ENCODE data around the gene TOR4A. TPM values are rescaled to one million over a fixed set of nuclear protein-coding genes. Genes with fewer than 3 reads are reported as not detected.
"Not testable (repeated sequence)": the region's sequence is repeated elsewhere in the genome, so short reads cannot be mapped to it uniquely, and the experiment has no call there.

The TOR4A gene
- total RNA-seq, 2 donors from 2014 or later: 2.1 to 4.0 TPM

DNA sequence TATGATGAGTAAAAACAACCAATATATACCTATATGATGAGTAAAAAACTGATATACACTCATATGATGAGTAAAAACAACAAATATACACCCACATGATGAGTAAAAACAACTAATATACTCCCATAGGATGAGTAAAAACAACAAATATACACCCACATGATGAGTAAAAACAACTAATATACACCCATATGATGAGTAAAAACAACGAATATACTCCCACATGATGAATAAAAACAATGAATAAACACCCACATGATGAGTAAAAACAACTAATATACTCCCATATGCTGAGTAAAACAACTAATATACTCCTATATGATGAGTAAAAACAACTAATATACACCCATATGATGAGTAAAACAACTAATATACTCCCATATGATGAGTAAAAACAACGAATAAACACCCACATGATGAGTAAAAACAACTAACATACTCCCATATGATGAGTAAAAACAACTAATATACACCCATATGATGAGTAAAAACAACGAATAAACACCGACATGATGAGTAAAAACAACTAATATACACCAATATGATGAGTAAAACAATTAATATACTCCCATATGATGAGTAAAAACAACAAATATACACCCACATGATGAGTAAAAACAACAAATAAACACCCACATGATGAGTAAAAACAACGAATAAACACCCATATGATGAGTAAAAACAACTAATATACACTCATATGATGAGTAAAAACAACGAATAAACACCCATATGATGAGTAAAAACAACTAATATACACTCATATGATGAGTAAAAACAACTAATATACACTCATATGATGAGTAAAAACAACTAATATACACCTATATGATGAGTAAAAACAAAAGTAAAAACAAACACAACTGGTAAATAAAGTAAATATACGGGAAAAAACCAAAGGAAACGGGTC lies 50.4 kb downstream of the TOR4A start:
- H3K27me3 Mint-ChIP-seq: peaks cover 14% of the 10 kb centered on the region
- H3K27ac Mint-ChIP-seq; H3K9me3 ChIP-seq (ENCODE audit: control insufficient read depth, low read length, poor library complexity, severe bottlenecking); H3K4me3 Mint-ChIP-seq; DNase-seq; H3K4me1 Mint-ChIP-seq; H3K36me3 Mint-ChIP-seq (ENCODE audit: low read depth); ATAC-seq: not testable (repeated sequence)

GRCh38 chr9:137329590-137329989 lies 52.1 kb downstream of the TOR4A start:
- not testable (repeated sequence) for ATAC-seq; H3K9me3 ChIP-seq (ENCODE audit: control insufficient read depth, low read length, poor library complexity, severe bottlenecking); H3K27ac Mint-ChIP-seq; H3K4me3 Mint-ChIP-seq; DNase-seq; H3K4me1 Mint-ChIP-seq; H3K36me3 Mint-ChIP-seq (ENCODE audit: low read depth)
- H3K27me3 Mint-ChIP-seq: peaks cover 14% of the 10 kb centered on the region

DNA sequence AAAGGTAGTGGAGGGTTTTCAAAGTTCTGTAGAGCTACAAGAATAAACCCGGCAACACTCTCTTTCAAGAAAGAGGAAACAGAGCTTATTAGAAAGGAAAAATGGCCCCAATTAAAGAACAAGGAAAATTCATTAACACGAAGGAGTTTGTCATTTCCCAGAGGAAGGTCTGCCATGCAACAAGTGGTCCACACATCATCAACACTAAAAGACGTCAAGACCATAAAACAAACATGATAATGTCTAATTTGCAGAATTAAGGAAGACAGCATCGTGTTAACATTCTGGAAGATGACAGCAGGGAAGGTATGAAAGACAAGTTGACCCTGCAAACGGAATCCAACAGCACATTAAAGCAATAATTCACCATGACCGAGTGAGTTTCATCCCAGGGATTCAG lies 53.2 kb downstream of the TOR4A start:
- H3K4me1 Mint-ChIP-seq: peaks cover 4% of the 10 kb centered on the region
- H3K9me3 ChIP-seq (ENCODE audit: control insufficient read depth, low read length, poor library complexity, severe bottlenecking): peaks cover 7% of the 10 kb centered on the region
- H3K4me3 Mint-ChIP-seq: no peak overlapping the region
- no peak for DNase-seq
- peaks cover 3% of the 10 kb centered on the region for H3K36me3 Mint-ChIP-seq (ENCODE audit: low read depth)
- no peak overlapping the region for H3K27ac Mint-ChIP-seq
- ATAC-seq: no peak
- H3K27me3 Mint-ChIP-seq: peaks cover 13% of the 10 kb centered on the region

- Mint-ChIP-seq H3K4me3 (no peak overlapping the region), H3K36me3 (ENCODE audit: low read depth) (peaks cover 3% of the 10 kb centered on the region), H3K27ac (no peak overlapping the region), H3K4me1 (no peaks in the 10 kb centered on the region), H3K27me3 (peaks cover 2% of the 10 kb centered on the region)
- ATAC-seq: no peak
- peaks cover 7% of the 10 kb centered on the region for H3K9me3 ChIP-seq (ENCODE audit: control insufficient read depth, low read length, poor library complexity, severe bottlenecking)
- no peak for DNase-seq
These were observed 54.4 kb downstream of the TOR4A start for GRCh38 chr9:137331929-137332328.

Other genes starting within 250 kb of the TOR4A start
- 100 to 1,000 TPM; 120 to 131 TPM for gene ABCA2, start 249.5 kb upstream of the TOR4A start, total RNA-seq
- 10 to 100 TPM in 1 of 2 donors, 1 to 10 TPM in 1; 7.7 to 10.6 TPM for gene FUT7, start 245.6 kb upstream of the TOR4A start, total RNA-seq
- 100 to 1,000 TPM; 139 to 202 TPM for gene NPDC1, start 231.5 kb upstream of the TOR4A start, total RNA-seq
- under 1 TPM in 1 of 2 donors, not detected in 1; 0.20 TPM for gene ENTPD2, start 223.7 kb upstream of the TOR4A start, total RNA-seq
- under 1 TPM; 0.27 to 0.39 TPM for gene SAPCD2, start 207.2 kb upstream of the TOR4A start, total RNA-seq
- 10 to 100 TPM in 1 of 2 donors, 1 to 10 TPM in 1; 9.3 to 10.2 TPM for gene UAP1L1, start 200.2 kb upstream of the TOR4A start, total RNA-seq
- gene MAN1B1, start 190.7 kb upstream of the TOR4A start, total RNA-seq: 10 to 100 TPM; 62.0 to 62.3 TPM
- 100 to 1,000 TPM; 270 to 311 TPM for gene DPP7, start 163.0 kb upstream of the TOR4A start, total RNA-seq
- not detected for gene GRIN1, start 138.6 kb upstream of the TOR4A start, total RNA-seq
- gene LRRC26, start 107.7 kb upstream of the TOR4A start, total RNA-seq: not detected
- gene TMEM210, start 105.7 kb upstream of the TOR4A start, total RNA-seq: not detected
- gene ANAPC2, start 89.2 kb upstream of the TOR4A start, total RNA-seq: 100 to 1,000 TPM; 114 to 116 TPM
- 10 to 100 TPM; 39.4 to 48.3 TPM for gene SSNA1, start 89.0 kb upstream of the TOR4A start, total RNA-seq
- gene TPRN, start 77.0 kb upstream of the TOR4A start, total RNA-seq: 1 to 10 TPM; 5.7 to 6.3 TPM
- 10 to 100 TPM; 21.3 to 21.4 TPM for gene TMEM203, start 72.1 kb upstream of the TOR4A start, total RNA-seq
- gene NDOR1, start 72.0 kb upstream of the TOR4A start, total RNA-seq: 10 to 100 TPM; 24.0 to 30.7 TPM
- gene RNF208, start 55.5 kb upstream of the TOR4A start, total RNA-seq: 1 to 10 TPM; 1.2 to 5.3 TPM
- gene CYSRT1, start 52.6 kb upstream of the TOR4A start, total RNA-seq: under 1 TPM in 1 of 2 donors, not detected in 1; 0.52 TPM
- gene RNF224, start 50.2 kb upstream of the TOR4A start, total RNA-seq: not detected
- not detected for gene SLC34A3, start 46.8 kb upstream of the TOR4A start, total RNA-seq
- 10 to 100 TPM; 81.0 to 90.5 TPM for gene TUBB4B, start 36.4 kb upstream of the TOR4A start, total RNA-seq
- under 1 TPM in 1 of 2 donors, not detected in 1; 0.62 TPM for gene STPG3, start 26.4 kb upstream of the TOR4A start, total RNA-seq
- gene NELFB, start 22.4 kb upstream of the TOR4A start, total RNA-seq: 10 to 100 TPM; 33.2 to 37.8 TPM
- gene NRARP, start 24.5 kb downstream of the TOR4A start, total RNA-seq: under 1 TPM; 0.42 to 0.91 TPM
- gene EXD3, start 145.4 kb downstream of the TOR4A start, total RNA-seq: 10 to 100 TPM; 15.4 to 17.8 TPM
- 1 to 10 TPM; 3.0 to 3.3 TPM for gene NOXA1, start 145.7 kb downstream of the TOR4A start, total RNA-seq
- gene ENTPD8, start 163.6 kb downstream of the TOR4A start, total RNA-seq: not detected
- 10 to 100 TPM; 41.5 to 54.2 TPM for gene NSMF, start 181.6 kb downstream of the TOR4A start, total RNA-seq